ENCODE measurements around the gene NDUFB10.
A peak's percentile ranks its signal among the peaks of the same experiment; 100 is the strongest.

DNA sequence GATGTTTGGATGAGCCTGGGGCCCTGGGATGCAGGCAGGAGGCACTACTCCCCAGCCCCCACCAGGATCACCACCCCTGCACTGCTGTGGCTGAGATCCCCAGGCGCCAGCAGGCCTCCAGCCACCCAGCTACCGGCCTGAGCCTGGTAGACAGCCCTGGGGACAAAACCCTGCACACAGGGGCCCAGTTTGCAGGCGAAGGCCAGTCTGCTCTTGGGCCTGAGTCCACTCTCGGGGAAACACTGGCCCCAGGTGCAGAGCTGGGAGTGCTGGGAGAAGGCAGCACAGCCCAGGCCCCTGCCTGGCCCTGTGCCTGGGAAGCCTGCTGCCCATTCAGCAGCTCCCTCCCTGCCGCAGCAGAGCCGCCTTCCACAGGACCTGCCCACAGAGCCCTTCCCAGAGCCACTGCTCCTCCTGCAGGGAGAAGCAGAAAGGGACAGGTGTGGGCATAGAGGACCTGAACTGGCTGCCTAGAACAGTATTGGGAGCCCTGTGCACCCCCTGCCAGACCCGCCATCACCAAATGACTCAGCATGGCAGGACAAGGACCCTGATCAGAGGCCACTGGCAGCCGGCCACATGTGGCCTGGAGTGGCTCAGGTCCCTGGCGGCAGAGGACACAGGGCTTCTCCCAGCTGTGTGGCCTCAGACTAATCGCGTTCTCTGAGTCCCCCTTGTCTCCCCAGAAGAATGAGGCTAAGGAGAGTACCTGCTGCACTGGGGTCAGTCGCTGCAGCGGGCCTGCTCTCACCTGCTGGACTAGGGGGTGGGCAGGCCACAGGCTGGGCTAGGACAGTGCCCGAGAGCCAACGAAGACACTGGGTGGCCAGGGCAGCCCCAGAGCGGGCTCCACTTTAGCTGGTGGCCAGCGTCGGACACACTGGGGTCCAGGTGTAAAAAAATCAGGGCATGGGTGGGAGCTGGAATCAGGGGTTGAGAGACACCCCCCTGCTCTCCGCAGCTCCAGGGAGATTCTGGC is 27.0 kb upstream of the NDUFB10 start:
- TF ChIP-seq CTCF (optimal IDR thresholded peaks at IDR 0.05 in 1 of 3, IDR thresholded peaks at IDR 0.05 in 1 of 3, conservative IDR thresholded peaks at IDR 0.05 in 1 of 3; ENCODE audit: extremely low read depth in 1 of 3, insufficient read depth in 2 of 3, low read length in 3 of 3) (peak; percentile 1 to 56 (median 38)), EZH2 (IDR thresholded peaks at IDR 0.05; ENCODE audit: low read length) (no peak)
